HEK293 (cell line): ENCODE measurements around the gene MARK2.
A peak's percentile ranks its signal among the peaks of the same experiment; 100 is the strongest.

Experiments used
- BCL11B ChIP-seq: fragments of 450-650 bp; formaldehyde crosslinking; IDR thresholded peaks from 2 replicates; pipeline ENCODE4 v1.5.1; 2016; ENCODE audit warnings: low read depth, missing biosample characterization, missing genetic modification characterization
- HOXD13 ChIP-seq: sonication (generic); formaldehyde crosslinking; IDR thresholded peaks from 2 replicates; pipeline ENCODE4 v1.8.0; 2022; ENCODE audit warnings: missing genetic modification reagents, borderline replicate concordance
- KLF10 ChIP-seq: fragments of 450-650 bp; IDR thresholded peaks from 2 replicates; pipeline ENCODE4 v1.5.1; 2018; ENCODE audit warnings: missing biosample characterization, mild to moderate bottlenecking, missing genetic modification characterization
- PRDM2 ChIP-seq: fragments of 450-650 bp; formaldehyde crosslinking; IDR thresholded peaks from 2 replicates; pipeline ENCODE4 v1.5.1; 2016; ENCODE audit warnings: missing biosample characterization, missing genetic modification characterization, borderline replicate concordance
- SP2 ChIP-seq: fragments of 450-650 bp; formaldehyde crosslinking; IDR thresholded peaks from 2 replicates; pipeline ENCODE4 v1.5.1; 2016; ENCODE audit warnings: missing biosample characterization, missing genetic modification characterization
- ZBTB1 ChIP-seq: fragments of 450-650 bp; formaldehyde crosslinking; IDR thresholded peaks from 2 replicates; pipeline ENCODE4 v1.5.1; 2016; ENCODE audit warnings: missing biosample characterization, missing genetic modification characterization
- ZFHX2 ChIP-seq: fragments of 450-650 bp; formaldehyde crosslinking; conservative IDR thresholded peaks from 2 replicates; pipeline ENCODE4 v1.5.1; 2016; ENCODE audit warnings: missing biosample characterization, missing genetic modification characterization
- ZFP69B ChIP-seq: fragments of 450-650 bp; formaldehyde crosslinking; IDR thresholded peaks from 2 replicates; pipeline ENCODE4 v1.5.1; 2016; ENCODE audit warnings: missing biosample characterization, missing genetic modification characterization
- ZNF148 ChIP-seq: fragments of 450-650 bp; formaldehyde crosslinking; IDR thresholded peaks from 2 replicates; pipeline ENCODE4 v1.5.0; 2017; ENCODE audit warnings: missing biosample characterization, missing genetic modification characterization, borderline replicate concordance
- ZNF280D ChIP-seq: fragments of 450-650 bp; formaldehyde crosslinking; IDR thresholded peaks from 2 replicates; pipeline ENCODE4 v1.5.1; 2016; ENCODE audit warnings: missing biosample characterization, missing genetic modification characterization
- ZNF37A ChIP-seq: fragments of 450-650 bp; IDR thresholded peaks from 2 replicates; pipeline ENCODE4 v1.5.1; 2018; ENCODE audit warnings: missing biosample characterization, missing genetic modification characterization
- ZNF394 ChIP-seq: fragments of 450-650 bp; formaldehyde crosslinking; IDR thresholded peaks from 2 replicates; pipeline ENCODE4 v1.5.1; 2016; ENCODE audit warnings: missing biosample characterization, missing genetic modification characterization, mild to moderate bottlenecking, moderate library complexity, borderline replicate concordance
- ZNF529 ChIP-seq: fragments of 450-650 bp; formaldehyde crosslinking; IDR thresholded peaks from 2 replicates; pipeline ENCODE4 v1.5.1; 2017; ENCODE audit warnings: missing genetic modification characterization, missing biosample characterization; ENCODE audit not compliant: insufficient replicate concordance
- ZNF624 ChIP-seq: fragments of 450-650 bp; formaldehyde crosslinking; IDR thresholded peaks from 2 replicates; pipeline ENCODE4 v1.5.1; 2017; ENCODE audit warnings: missing biosample characterization, missing genetic modification characterization
- ZNF629 ChIP-seq: fragments of 450-650 bp; formaldehyde crosslinking; IDR thresholded peaks from 2 replicates; pipeline ENCODE4 v1.5.1; 2017; ENCODE audit warnings: missing biosample characterization, missing genetic modification characterization
- ZNF654 ChIP-seq: fragments of 450-650 bp; formaldehyde crosslinking; IDR thresholded peaks from 2 replicates; pipeline ENCODE4 v1.5.1; 2016; ENCODE audit warnings: low read depth, missing biosample characterization, missing genetic modification characterization
- ZNF692 ChIP-seq: fragments of 450-650 bp; formaldehyde crosslinking; IDR thresholded peaks from 2 replicates; pipeline ENCODE4 v1.5.1; 2016; ENCODE audit warnings: missing biosample characterization, missing genetic modification characterization
- ZXDB ChIP-seq: fragments of 450-650 bp; formaldehyde crosslinking; IDR thresholded peaks from 2 replicates; pipeline ENCODE4 v1.5.1; 2016; ENCODE audit warnings: missing biosample characterization, missing genetic modification characterization
- TF ChIP-seq, protein P1 (sequence below): fragments of 450-650 bp; formaldehyde crosslinking; IDR thresholded peaks from 2 replicates; pipeline ENCODE4 v1.5.1; 2016; ENCODE audit warnings: missing biosample characterization, missing genetic modification characterization
- TF ChIP-seq, protein P2 (sequence below): fragments of 450-650 bp; formaldehyde crosslinking; IDR thresholded peaks from 2 replicates; pipeline ENCODE4 v1.5.1; 2016; ENCODE audit warnings: missing biosample characterization, missing genetic modification characterization
- TF ChIP-seq, protein P3 (sequence below): sonication (generic); formaldehyde crosslinking; IDR thresholded peaks from 2 replicates; pipeline ENCODE4 v1.8.1; 2022; ENCODE audit warnings: mild to moderate bottlenecking, moderate library complexity, missing genetic modification reagents

The MARK2 gene

GRCh38 chr11:63917692-63918506 is 79.0 kb downstream of the MARK2 start (continued):
- TF ChIP-seq, protein P1, sequence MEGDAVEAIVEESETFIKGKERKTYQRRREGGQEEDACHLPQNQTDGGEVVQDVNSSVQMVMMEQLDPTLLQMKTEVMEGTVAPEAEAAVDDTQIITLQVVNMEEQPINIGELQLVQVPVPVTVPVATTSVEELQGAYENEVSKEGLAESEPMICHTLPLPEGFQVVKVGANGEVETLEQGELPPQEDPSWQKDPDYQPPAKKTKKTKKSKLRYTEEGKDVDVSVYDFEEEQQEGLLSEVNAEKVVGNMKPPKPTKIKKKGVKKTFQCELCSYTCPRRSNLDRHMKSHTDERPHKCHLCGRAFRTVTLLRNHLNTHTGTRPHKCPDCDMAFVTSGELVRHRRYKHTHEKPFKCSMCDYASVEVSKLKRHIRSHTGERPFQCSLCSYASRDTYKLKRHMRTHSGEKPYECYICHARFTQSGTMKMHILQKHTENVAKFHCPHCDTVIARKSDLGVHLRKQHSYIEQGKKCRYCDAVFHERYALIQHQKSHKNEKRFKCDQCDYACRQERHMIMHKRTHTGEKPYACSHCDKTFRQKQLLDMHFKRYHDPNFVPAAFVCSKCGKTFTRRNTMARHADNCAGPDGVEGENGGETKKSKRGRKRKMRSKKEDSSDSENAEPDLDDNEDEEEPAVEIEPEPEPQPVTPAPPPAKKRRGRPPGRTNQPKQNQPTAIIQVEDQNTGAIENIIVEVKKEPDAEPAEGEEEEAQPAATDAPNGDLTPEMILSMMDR (tag by site-specific recombination), result no peak
- TF ChIP-seq ZBTB1 (tag by site-specific recombination) (no peak), BCL11B (tag by site-specific recombination) (no peak), ZNF148 (tag by site-specific recombination) (no peak), ZNF624 (tag by site-specific recombination) (no peak), HOXD13 (CRISPR knock-in tag) (no peak), ZNF654 (tag by site-specific recombination) (no peak), KLF10 (tag by site-specific recombination) (peak; percentile 74; the same call in 1 of the 2 replicates), PRDM2 (tag by site-specific recombination) (no peak), ZNF37A (no peak), ZFHX2 (0 out of 2 replicates have a peak, but pooled peaks have one; percentile 12), ZNF529 (tag by site-specific recombination) (no peak), ZNF280D (tag by site-specific recombination) (no peak), ZNF394 (tag by site-specific recombination) (no peak), ZNF629 (tag by site-specific recombination) (no peak), ZFP69B (tag by site-specific recombination) (no peak), SP2 (tag by site-specific recombination) (peak; percentile 3; the same call in 1 of the 2 replicates), ZNF692 (no peak), ZXDB (no peak)
- TF ChIP-seq, protein P2, sequence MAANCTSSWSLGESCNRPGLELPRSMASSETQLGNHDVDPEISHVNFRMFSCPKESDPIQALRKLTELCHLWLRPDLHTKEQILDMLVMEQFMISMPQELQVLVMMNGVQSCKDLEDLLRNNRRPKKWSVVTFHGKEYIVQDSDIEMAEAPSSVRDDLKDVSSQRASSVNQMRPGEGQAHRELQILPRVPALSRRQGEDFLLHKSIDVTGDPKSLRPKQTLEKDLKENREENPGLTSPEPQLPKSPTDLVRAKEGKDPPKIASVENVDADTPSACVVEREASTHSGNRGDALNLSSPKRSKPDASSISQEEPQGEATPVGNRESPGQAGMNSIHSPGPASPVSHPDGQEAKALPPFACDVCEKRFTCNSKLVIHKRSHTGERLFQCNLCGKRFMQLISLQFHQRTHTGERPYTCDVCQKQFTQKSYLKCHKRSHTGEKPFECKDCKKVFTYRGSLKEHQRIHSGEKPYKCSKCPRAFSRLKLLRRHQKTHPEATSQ (tag by site-specific recombination), result no peak
- TF ChIP-seq, protein P3, sequence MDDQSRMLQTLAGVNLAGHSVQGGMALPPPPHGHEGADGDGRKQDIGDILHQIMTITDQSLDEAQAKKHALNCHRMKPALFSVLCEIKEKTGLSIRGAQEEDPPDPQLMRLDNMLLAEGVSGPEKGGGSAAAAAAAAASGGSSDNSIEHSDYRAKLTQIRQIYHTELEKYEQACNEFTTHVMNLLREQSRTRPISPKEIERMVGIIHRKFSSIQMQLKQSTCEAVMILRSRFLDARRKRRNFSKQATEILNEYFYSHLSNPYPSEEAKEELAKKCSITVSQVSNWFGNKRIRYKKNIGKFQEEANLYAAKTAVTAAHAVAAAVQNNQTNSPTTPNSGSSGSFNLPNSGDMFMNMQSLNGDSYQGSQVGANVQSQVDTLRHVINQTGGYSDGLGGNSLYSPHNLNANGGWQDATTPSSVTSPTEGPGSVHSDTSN (CRISPR knock-in tag), result no peak
